H9 (cell line): Measurements from ENCODE around the gene NUDT22. TPM values are rescaled to one million over a fixed set of nuclear protein-coding genes. Genes with fewer than 3 reads are reported as not detected.

Experiments
- DNase-seq: peaks from one replicate; pipeline ENCODE4 v3.0.0-alpha.2; 2017
- H2AFZ ChIP-seq: one replicate; pipeline ENCODE4 v1.6.1; 2013; ENCODE audit warnings: mild to moderate bottlenecking, low read length, control low read depth, moderate library complexity
- H2AK5ac ChIP-seq: 2 replicates; pipeline ENCODE4 v1.6.1; 2013; ENCODE audit warnings: low read length, control low read depth, mixed read lengths; ENCODE audit not compliant: insufficient read length
- H2BK120ac ChIP-seq: one replicate; pipeline ENCODE4 v1.6.1; 2013; ENCODE audit warnings: low read depth, mild to moderate bottlenecking, low read length, control low read depth, inconsistent platforms; ENCODE audit not compliant: poor library complexity, severe bottlenecking
- H2BK12ac ChIP-seq: 2 replicates; pipeline ENCODE4 v1.6.1; 2013; ENCODE audit warnings: low read length, control low read depth, mixed read lengths, low read depth; ENCODE audit not compliant: insufficient read length
- H2BK15ac ChIP-seq: 2 replicates; pipeline ENCODE4 v1.6.1; 2013; ENCODE audit warnings: low read depth, low read length, control low read depth
- H2BK20ac ChIP-seq: one replicate; pipeline ENCODE4 v1.6.1; 2013; ENCODE audit warnings: low read depth, mild to moderate bottlenecking, low read length, control low read depth, inconsistent platforms; ENCODE audit not compliant: poor library complexity, severe bottlenecking
- H2BK5ac ChIP-seq: 2 replicates; pipeline ENCODE4 v1.6.1; 2013; ENCODE audit warnings: low read length, control low read depth, mixed read lengths; ENCODE audit not compliant: insufficient read length
- H3K14ac ChIP-seq: 2 replicates; pipeline ENCODE4 v1.6.1; 2013; ENCODE audit warnings: low read length, control low read depth; ENCODE audit not compliant: insufficient read depth
- H3K18ac ChIP-seq: 2 replicates; pipeline ENCODE4 v1.6.1; 2013; ENCODE audit warnings: low read depth, mild to moderate bottlenecking, mixed read lengths, low read length, control low read depth; ENCODE audit not compliant: insufficient read length
- H3K23ac ChIP-seq: 2 replicates; pipeline ENCODE4 v1.6.1; 2013; ENCODE audit warnings: low read length, control low read depth, mixed read lengths, low read depth; ENCODE audit not compliant: insufficient read length
- H3K23me2 ChIP-seq: 2 replicates; pipeline ENCODE4 v1.6.1; 2013; ENCODE audit warnings: low read depth, mild to moderate bottlenecking, mixed read lengths, low read length, control low read depth; ENCODE audit not compliant: insufficient read length, poor library complexity, severe bottlenecking
- H3K27ac ChIP-seq: 2 replicates; pipeline ENCODE4 v1.5.1; 2013; ENCODE audit warnings: low read length, control low read depth, mixed read lengths, low read depth; ENCODE audit not compliant: insufficient read length
- H3K27me3 ChIP-seq: 2 replicates; pipeline ENCODE4 v1.6.1; 2013; ENCODE audit warnings: low read length, control low read depth, inconsistent platforms; ENCODE audit not compliant: insufficient read depth
- H3K4ac ChIP-seq: 2 replicates; pipeline ENCODE4 v1.6.1; 2013; ENCODE audit warnings: low read depth, mild to moderate bottlenecking, control low read depth, inconsistent platforms, low read length, moderate library complexity
- H3K4me1 ChIP-seq: 2 replicates; pipeline ENCODE4 v1.6.1; 2013; ENCODE audit warnings: low read length, control low read depth, inconsistent platforms; ENCODE audit not compliant: insufficient read depth
- H3K4me2 ChIP-seq: 2 replicates; pipeline ENCODE4 v1.6.1; 2013; ENCODE audit warnings: low read length, control low read depth, mixed read lengths; ENCODE audit not compliant: insufficient read length, insufficient read depth
- H3K56ac ChIP-seq: 2 replicates; pipeline ENCODE4 v1.6.1; 2013; ENCODE audit warnings: low read depth, mild to moderate bottlenecking, mixed read lengths, low read length, control low read depth; ENCODE audit not compliant: insufficient read length
- H3K79me1 ChIP-seq: 2 replicates; pipeline ENCODE4 v1.6.1; 2013; ENCODE audit warnings: low read depth, mild to moderate bottlenecking, moderate library complexity, low read length, control low read depth, inconsistent platforms; ENCODE audit not compliant: insufficient read depth, poor library complexity, severe bottlenecking
- H3K79me2 ChIP-seq: 2 replicates; pipeline ENCODE4 v1.6.1; 2013; ENCODE audit warnings: low read length, control low read depth, inconsistent platforms; ENCODE audit not compliant: insufficient read depth
- H3K9ac ChIP-seq: 2 replicates; pipeline ENCODE4 v1.6.1; 2013; ENCODE audit warnings: low read length, control low read depth, mixed read lengths; ENCODE audit not compliant: insufficient read length; ENCODE audit errors: extremely low read depth
- H3K9me3 ChIP-seq: one replicate; pipeline ENCODE4 v1.6.1; 2013; ENCODE audit warnings: low read depth, low read length, inconsistent platforms; ENCODE audit not compliant: control insufficient read depth
- H3T11ph ChIP-seq: one replicate; pipeline ENCODE4 v1.6.1; 2013; ENCODE audit warnings: mild to moderate bottlenecking, low read length, control low read depth, inconsistent platforms
- H4K20me1 ChIP-seq: one replicate; pipeline ENCODE4 v1.6.1; 2013; ENCODE audit not compliant: control insufficient read depth, insufficient read length, insufficient read depth
- H4K5ac ChIP-seq: 2 replicates; pipeline ENCODE4 v1.6.1; 2013; ENCODE audit warnings: low read depth, mild to moderate bottlenecking, mixed read lengths, low read length, control low read depth; ENCODE audit not compliant: insufficient read length
- H4K8ac ChIP-seq: replicated peaks from 2 replicates; pipeline ENCODE4 v1.6.1; 2013; ENCODE audit warnings: low read length, control low read depth, mixed read lengths, low read depth; ENCODE audit not compliant: insufficient read length
- H4K91ac ChIP-seq: 2 replicates; pipeline ENCODE4 v1.6.1; 2013; ENCODE audit warnings: low read depth, mild to moderate bottlenecking, moderate library complexity, mixed read lengths, low read length, control low read depth; ENCODE audit not compliant: insufficient read length
- H3K27ac Mint-ChIP-seq, 3 experiments: 2 replicates in 2 of 3; 3 replicates in 1 of 3; pipeline ENCODE4 v1.8.0; 2020 to 2021; ENCODE audit warnings: mixed read lengths in 3 of 3, mild to moderate bottlenecking in 1 of 3, moderate library complexity in 1 of 3
- H3K27me3 Mint-ChIP-seq: 2 replicates; pipeline ENCODE4 v1.8.0; 2021; ENCODE audit warnings: low read depth, mild to moderate bottlenecking, moderate library complexity, mixed read lengths
- H3K36me3 Mint-ChIP-seq, 3 experiments: 2 replicates in 2 of 3; 3 replicates in 1 of 3; pipeline ENCODE4 v1.8.0; 2020 to 2021; ENCODE audit warnings: low read depth in 3 of 3, mixed read lengths in 3 of 3; ENCODE audit not compliant: insufficient read depth in 1 of 3
- H3K4me1 Mint-ChIP-seq, 2 experiments: 2 replicates each; pipeline ENCODE4 v1.8.0; 2020; ENCODE audit warnings: mixed read lengths in 2 of 2
- H3K4me3 Mint-ChIP-seq, 2 experiments: 2 replicates in 1 of 2; 3 replicates in 1 of 2; pipeline ENCODE4 v1.8.0; 2020 to 2021; ENCODE audit warnings: mild to moderate bottlenecking in 2 of 2, mixed read lengths in 2 of 2, moderate library complexity in 1 of 2
- H3K9me3 Mint-ChIP-seq, 2 experiments: 2 replicates in 1 of 2; 3 replicates in 1 of 2; pipeline ENCODE4 v1.8.0; 2020; ENCODE audit warnings: mild to moderate bottlenecking in 2 of 2, mixed read lengths in 2 of 2, moderate library complexity in 1 of 2
- CTCF ChIP-seq: fragments of 200-600 bp; sonication (generic); conservative IDR thresholded peaks from 3 replicates; pipeline ENCODE4 v1.8.0; 2021; ENCODE audit warnings: antibody characterized with exemption, mild to moderate bottlenecking
- WGBS: extraction: QIAGEN DNeasy Blood & Tissue Kit; methylation state at CpG from one replicate; pipeline ENCODE4 v1.1.7; 2013; ENCODE audit warnings: missing lambda C conversion rate, low lambda C conversion rate, mixed read lengths; ENCODE audit not compliant: insufficient read length; ENCODE audit errors: extremely low coverage; 5-methylcytosine and 5-hydroxymethylcytosine counted together
- total RNA-seq: library from RNA; stranded (reverse); gene quantifications from 2 replicates; pipeline ENCODE4 v1.2.1, GENCODE V29; 2021

Gene NUDT22
- total RNA-seq, 1 experiment from 2014 or later: 39.6 TPM

GRCh38 chr11:64239662-64240434, 13.8 kb downstream of the NUDT22 start:
- Histone ChIP-seq H3K18ac (no peak overlapping the region), H3K9ac (peak overlapping the region; percentile 3), H2BK20ac (no peak overlapping the region), H2BK5ac (no peak overlapping the region), H3K4ac (no peak overlapping the region), H3K14ac (peak overlapping the region; percentile 26; the same call in 1 of the 2 replicates), H3K79me1 (no peaks in the 10 kb centered on the region), H3K56ac (no peak overlapping the region), H2AFZ (no peak overlapping the region), H3K27me3 (no peaks in the 10 kb centered on the region), H2AK5ac (no peak overlapping the region), H2BK15ac (no peak overlapping the region), H4K8ac (no peak overlapping the region), H3K79me2 (peaks cover 2% of the 10 kb centered on the region; the same call in 1 of the 2 replicates), H3K27ac (no peak overlapping the region), H3K23me2 (peaks cover 10% of the 10 kb centered on the region), H2BK120ac (no peak overlapping the region), H3K23ac (no peak overlapping the region), H3T11ph (no peak overlapping the region), H4K20me1 (no peaks in the 10 kb centered on the region), H3K4me2 (peak overlapping the region; percentile 63), H3K9me3 (no peaks in the 10 kb centered on the region), H4K5ac (no peak overlapping the region), H2BK12ac (no peak overlapping the region), H3K4me1 (no peaks in the 10 kb centered on the region), H4K91ac (no peak overlapping the region)
- Mint-ChIP-seq H3K9me3 (no peaks in the 10 kb centered on the region), H3K36me3 (peaks cover 13 to 44% (median 26%) of the 10 kb centered on the region in 3 experiments), H3K4me1 (peaks cover 28 to 30% of the 10 kb centered on the region in 2 experiments), H3K27me3 (no peaks in the 10 kb centered on the region), H3K27ac (peak overlapping the region; percentile 99; a peak in 6 of 7 replicates), H3K4me3 (peak overlapping the region; percentile 85 to 93)
- no peak for DNase-seq
- WGBS: no CpG with 5 or more reads among the region's 11 CpGs
- TF ChIP-seq CTCF: no peak
